Progenitor cell of endocrine pancreas (in vitro differentiated cells): ENCODE measurements around the gene TBCD. TPM values are rescaled to one million over a fixed set of nuclear protein-coding genes. Genes with fewer than 3 reads are reported as not detected.

Source experiments
- DNase-seq: peaks from one replicate; pipeline ENCODE4 v3.0.0; 2021; ENCODE audit warnings: low spot score; ENCODE audit not compliant: unreplicated experiment
- H3K27ac Mint-ChIP-seq: 2 replicates; pipeline ENCODE4 v1.8.0; 2021; ENCODE audit warnings: mild to moderate bottlenecking, moderate library complexity, mixed read lengths
- H3K27me3 Mint-ChIP-seq: 2 replicates; pipeline ENCODE4 v1.8.0; 2021; ENCODE audit warnings: mixed read lengths
- H3K36me3 Mint-ChIP-seq: 2 replicates; pipeline ENCODE4 v1.8.0; 2022; ENCODE audit warnings: mixed read lengths; ENCODE audit not compliant: insufficient read depth
- H3K4me1 Mint-ChIP-seq: 2 replicates; pipeline ENCODE4 v1.8.0; 2021; ENCODE audit warnings: low read depth, mixed read lengths
- H3K4me3 Mint-ChIP-seq: 2 replicates; pipeline ENCODE4 v1.8.0; 2021; ENCODE audit warnings: low read depth, mild to moderate bottlenecking, moderate library complexity, mixed read lengths
- H3K9me3 Mint-ChIP-seq: 2 replicates; pipeline ENCODE4 v1.8.0; 2021; ENCODE audit warnings: low read depth, mixed read lengths
- total RNA-seq: library from RNA; stranded (reverse); gene quantifications from 2 replicates; pipeline ENCODE4 v1.2.1, GENCODE V29; 2021
- TF ChIP-seq, protein P1 (sequence below): fragments of 200-600 bp; sonication (generic); IDR thresholded peaks from one replicate; pipeline ENCODE4 v1.5.0; 2021; ENCODE audit warnings: antibody characterized with exemption, mild to moderate bottlenecking; ENCODE audit not compliant: unreplicated experiment

The TBCD gene
- total RNA-seq, 1 donor from 2014 or later = 95.6 TPM

DNA sequence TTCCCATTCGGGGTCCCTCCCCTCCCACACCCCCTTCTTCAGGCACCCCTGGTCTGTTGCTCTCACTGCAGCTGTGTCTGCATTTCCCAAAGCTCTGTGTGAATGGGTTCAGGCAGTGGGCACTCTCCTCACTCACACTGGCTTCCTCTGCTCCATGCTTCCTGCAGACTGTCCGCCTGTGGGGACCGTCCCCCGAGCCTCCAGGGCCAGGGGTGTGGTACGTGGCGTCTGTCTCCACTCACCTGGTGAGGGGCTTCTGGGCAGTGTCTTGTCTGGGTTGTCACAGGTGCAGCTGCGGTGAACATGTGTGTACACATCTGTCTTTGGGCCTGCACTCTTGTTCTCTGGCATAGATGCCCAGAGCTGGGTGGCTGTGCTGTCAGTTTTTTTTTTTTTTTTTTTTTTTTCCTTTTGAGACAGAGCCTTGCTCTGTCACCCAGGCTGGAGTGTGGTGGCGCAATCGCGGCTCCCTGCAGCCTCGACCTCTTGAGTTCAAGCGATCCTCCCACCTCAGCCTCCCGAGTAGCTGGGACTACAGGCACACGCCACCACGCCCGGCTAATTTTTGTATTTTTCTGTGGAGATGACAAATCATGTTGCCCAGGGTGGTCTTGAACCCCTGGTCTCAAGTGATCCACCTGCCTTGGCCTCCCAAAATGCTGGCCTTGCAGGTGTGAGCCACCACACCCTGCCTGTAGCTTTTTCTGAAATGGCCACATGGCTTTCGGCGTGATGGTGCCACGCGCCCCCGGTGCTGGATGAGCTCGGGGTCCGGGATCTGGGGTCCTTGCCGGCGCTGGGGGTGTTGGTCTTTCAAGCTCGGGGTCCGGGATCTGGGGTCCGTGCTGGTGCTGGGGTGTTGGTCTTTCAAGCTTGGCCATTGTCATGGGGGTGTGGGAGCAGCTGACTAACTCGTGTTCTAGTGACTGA, 144.5 kb downstream of the TBCD start:
- TF ChIP-seq, protein P1, sequence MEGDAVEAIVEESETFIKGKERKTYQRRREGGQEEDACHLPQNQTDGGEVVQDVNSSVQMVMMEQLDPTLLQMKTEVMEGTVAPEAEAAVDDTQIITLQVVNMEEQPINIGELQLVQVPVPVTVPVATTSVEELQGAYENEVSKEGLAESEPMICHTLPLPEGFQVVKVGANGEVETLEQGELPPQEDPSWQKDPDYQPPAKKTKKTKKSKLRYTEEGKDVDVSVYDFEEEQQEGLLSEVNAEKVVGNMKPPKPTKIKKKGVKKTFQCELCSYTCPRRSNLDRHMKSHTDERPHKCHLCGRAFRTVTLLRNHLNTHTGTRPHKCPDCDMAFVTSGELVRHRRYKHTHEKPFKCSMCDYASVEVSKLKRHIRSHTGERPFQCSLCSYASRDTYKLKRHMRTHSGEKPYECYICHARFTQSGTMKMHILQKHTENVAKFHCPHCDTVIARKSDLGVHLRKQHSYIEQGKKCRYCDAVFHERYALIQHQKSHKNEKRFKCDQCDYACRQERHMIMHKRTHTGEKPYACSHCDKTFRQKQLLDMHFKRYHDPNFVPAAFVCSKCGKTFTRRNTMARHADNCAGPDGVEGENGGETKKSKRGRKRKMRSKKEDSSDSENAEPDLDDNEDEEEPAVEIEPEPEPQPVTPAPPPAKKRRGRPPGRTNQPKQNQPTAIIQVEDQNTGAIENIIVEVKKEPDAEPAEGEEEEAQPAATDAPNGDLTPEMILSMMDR = no peak
- H3K27me3 Mint-ChIP-seq = no peaks in the 10 kb centered on the region
- H3K27ac Mint-ChIP-seq = no peak overlapping the region
- H3K4me3 Mint-ChIP-seq = no peak overlapping the region
- H3K36me3 Mint-ChIP-seq = peaks cover 25% of the 10 kb centered on the region
- peaks cover 17% of the 10 kb centered on the region for H3K4me1 Mint-ChIP-seq
- no peaks in the 10 kb centered on the region for H3K9me3 Mint-ChIP-seq
- DNase-seq = no peak

DNA sequence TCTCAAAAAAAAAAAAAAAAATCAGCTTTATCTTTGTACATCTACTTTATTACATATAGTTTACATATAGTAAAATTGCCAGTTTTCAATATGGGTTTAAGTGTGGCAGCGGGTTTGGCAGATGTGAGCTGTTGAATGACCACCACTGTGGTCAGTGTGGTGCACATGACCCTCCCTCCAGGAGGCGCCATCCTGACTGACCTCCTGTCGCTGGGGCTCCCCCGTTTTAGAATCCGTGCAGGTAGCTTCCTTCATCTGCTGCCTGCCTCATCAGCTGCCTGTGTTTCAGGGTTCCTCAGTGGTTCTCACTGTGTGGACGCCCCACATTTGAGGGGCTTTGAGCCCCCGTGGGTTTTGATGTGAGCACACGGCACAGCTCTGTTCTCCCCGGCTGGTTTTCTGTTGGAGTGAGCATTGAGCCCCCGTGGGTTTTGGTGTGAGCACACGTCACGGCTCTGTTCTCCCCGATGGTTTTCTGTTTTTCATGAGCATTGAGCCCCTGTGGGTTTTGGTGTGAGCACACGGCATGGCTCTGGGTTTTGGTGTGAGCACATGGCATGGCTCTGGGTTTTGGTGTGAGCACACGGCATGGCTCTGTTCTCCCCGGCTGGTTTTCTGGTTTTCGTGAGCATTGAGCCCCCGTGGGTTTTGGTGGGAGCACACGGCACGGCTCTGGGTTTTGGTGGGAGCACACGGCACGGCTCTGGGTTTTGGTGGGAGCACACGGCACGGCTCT, 145.8 kb downstream of the TBCD start:
- H3K27me3 Mint-ChIP-seq = no peaks in the 10 kb centered on the region

DNA sequence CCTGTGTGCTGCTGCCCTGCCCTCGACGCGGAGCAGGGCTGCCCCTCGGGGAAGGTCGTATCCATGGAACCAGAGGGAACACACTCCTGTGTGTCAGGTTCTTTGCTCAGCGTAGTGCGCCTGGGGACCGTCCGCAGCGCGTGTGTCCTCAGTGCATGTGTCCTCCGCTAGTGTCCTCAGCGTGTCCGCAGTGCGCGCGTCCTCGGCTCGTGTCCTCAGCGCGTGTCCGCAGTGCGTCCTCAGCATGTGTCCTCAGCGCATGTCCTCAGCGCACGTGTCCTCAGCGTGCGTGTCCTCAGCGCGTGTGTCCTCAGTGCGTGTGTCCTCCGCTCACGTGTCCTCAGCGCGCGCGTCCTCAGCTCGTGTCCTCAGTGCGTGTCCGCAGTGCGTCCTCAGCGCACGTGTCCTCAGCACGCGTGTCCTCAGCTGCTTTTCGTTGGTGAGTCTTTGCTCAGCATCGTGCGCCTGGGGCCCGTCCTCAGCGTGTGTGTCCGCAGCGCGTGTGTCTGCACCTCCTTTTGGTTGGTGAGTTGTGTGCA, 147.2 kb downstream of the TBCD start:
- Mint-ChIP-seq H3K9me3 (no peaks in the 10 kb centered on the region), H3K36me3 (peaks cover 29% of the 10 kb centered on the region), H3K4me1 (peaks cover 3% of the 10 kb centered on the region), H3K4me3 (no peak overlapping the region), H3K27ac (no peak overlapping the region), H3K27me3 (no peaks in the 10 kb centered on the region)
- TF ChIP-seq, protein P1 = no peak
- DNase-seq = no peak

More for the DNA sequence above, 145.8 kb downstream of the TBCD start:
- TF ChIP-seq, protein P1 = no peak
- Mint-ChIP-seq H3K36me3 (peaks cover 29% of the 10 kb centered on the region), H3K27ac (no peak overlapping the region), H3K4me1 (peaks cover 11% of the 10 kb centered on the region), H3K4me3 (no peak overlapping the region), H3K9me3 (no peaks in the 10 kb centered on the region)
- no peak for DNase-seq

DNA sequence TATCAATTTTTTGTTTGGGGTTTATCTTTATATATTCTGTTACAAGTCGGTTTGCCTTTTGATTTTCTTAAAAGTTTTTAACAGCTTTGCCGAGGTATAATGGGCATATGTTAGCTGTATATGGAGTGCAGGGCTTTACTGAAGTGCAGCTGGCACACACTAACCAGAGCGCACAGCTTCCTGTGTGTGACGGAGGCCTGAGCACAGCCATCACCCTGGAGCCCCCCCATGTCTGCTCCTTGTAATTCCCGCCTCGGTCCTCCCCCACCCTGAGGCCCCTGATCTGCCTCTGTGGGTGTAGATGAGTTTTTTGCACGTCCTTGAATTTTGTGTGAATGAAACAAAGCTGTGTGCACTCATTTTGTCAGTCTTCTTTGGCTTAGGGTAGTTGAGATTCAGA, 148.1 kb downstream of the TBCD start:
- no peak for DNase-seq
- Mint-ChIP-seq H3K4me3 (no peak overlapping the region), H3K27me3 (no peaks in the 10 kb centered on the region), H3K27ac (no peak overlapping the region), H3K4me1 (no peaks in the 10 kb centered on the region), H3K36me3 (peaks cover 32% of the 10 kb centered on the region), H3K9me3 (no peaks in the 10 kb centered on the region)
- TF ChIP-seq, protein P1 = no peak

DNA sequence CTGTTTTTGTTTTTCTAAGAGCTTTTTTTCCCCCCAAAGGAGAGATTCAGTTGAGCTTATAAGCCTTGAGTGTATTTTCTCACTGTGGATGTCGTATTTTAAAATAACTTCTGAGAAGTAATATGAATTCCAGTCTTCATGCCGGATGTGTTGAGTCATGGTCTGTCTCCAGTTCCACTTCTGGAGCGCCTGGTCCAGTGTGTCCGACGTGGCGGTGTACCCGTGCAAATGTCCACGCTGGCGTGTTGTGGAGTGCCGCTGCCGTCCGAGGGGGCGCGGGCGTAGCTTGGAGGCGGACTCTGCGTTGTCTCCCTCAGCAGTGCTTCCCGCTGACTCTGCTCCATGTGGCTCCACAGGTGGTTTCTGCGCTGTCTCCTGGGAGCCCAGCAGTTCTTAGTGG, 148.9 kb downstream of the TBCD start:
- Mint-ChIP-seq H3K27me3 (no peaks in the 10 kb centered on the region), H3K4me3 (no peak overlapping the region), H3K9me3 (no peaks in the 10 kb centered on the region), H3K4me1 (no peaks in the 10 kb centered on the region), H3K36me3 (peaks cover 29% of the 10 kb centered on the region), H3K27ac (no peak overlapping the region)
- no peak for DNase-seq
- TF ChIP-seq, protein P1 = no peak
